KMS-11 (cell line): ENCODE data around the gene SSC5D.

Experiments used
- H2AFZ ChIP-seq: fragments of 200-600 bp; sonication (generic); 2 replicates; pipeline ENCODE4 v1.6.1; 2016; ENCODE audit warnings: antibody characterized with exemption, mixed run types, low read depth
- H3K27ac ChIP-seq: fragments of 200-600 bp; sonication (generic); 2 replicates; pipeline ENCODE4 v1.6.1; 2016; ENCODE audit warnings: mild to moderate bottlenecking, mixed run types
- H3K27me3 ChIP-seq: fragments of 200-600 bp; sonication (generic); 2 replicates; pipeline ENCODE4 v1.6.1; 2017; ENCODE audit warnings: mild to moderate bottlenecking, low read depth, mixed run types, moderate library complexity; ENCODE audit not compliant: insufficient read depth
- H3K36me3 ChIP-seq: fragments of 200-600 bp; sonication (generic); 2 replicates; pipeline ENCODE4 v1.6.1; 2017; ENCODE audit warnings: mild to moderate bottlenecking, mixed run types; ENCODE audit not compliant: insufficient read depth
- H3K4me1 ChIP-seq: fragments of 200-600 bp; sonication (generic); 2 replicates; pipeline ENCODE4 v1.6.1; 2016; ENCODE audit warnings: mild to moderate bottlenecking, low read depth, mixed run types; ENCODE audit not compliant: poor library complexity, severe bottlenecking
- H3K4me2 ChIP-seq: fragments of 200-600 bp; sonication (generic); 2 replicates; pipeline ENCODE4 v1.7.0; 2016; ENCODE audit warnings: mild to moderate bottlenecking, mixed run types
- H3K4me3 ChIP-seq: fragments of 200-600 bp; sonication (generic); IDR thresholded peaks from 2 replicates; pipeline ENCODE4 v1.6.1; 2017; ENCODE audit warnings: low read depth, low read length, mixed read lengths; ENCODE audit not compliant: insufficient read depth
- H3K79me2 ChIP-seq: fragments of 200-600 bp; sonication (generic); 2 replicates; pipeline ENCODE4 v1.6.1; 2016; ENCODE audit warnings: low read depth, mixed run types; ENCODE audit not compliant: insufficient read depth
- H3K9ac ChIP-seq: fragments of 200-600 bp; sonication (generic); 2 replicates; pipeline ENCODE4 v1.6.1; 2016; ENCODE audit warnings: mild to moderate bottlenecking, mixed run types
- H4K20me1 ChIP-seq: fragments of 200-600 bp; sonication (generic); 2 replicates; pipeline ENCODE4 v1.6.1; 2016; ENCODE audit warnings: mild to moderate bottlenecking, mixed run types; ENCODE audit not compliant: insufficient read depth
- TF ChIP-seq, protein P1 (sequence below): fragments of 200-600 bp; sonication (generic); conservative IDR thresholded peaks from 2 replicates; pipeline ENCODE4 v1.6.1; 2017; ENCODE audit warnings: low read depth, mild to moderate bottlenecking, antibody characterized with exemption, low read length, moderate library complexity, mixed read lengths

SSC5D gene

DNA sequence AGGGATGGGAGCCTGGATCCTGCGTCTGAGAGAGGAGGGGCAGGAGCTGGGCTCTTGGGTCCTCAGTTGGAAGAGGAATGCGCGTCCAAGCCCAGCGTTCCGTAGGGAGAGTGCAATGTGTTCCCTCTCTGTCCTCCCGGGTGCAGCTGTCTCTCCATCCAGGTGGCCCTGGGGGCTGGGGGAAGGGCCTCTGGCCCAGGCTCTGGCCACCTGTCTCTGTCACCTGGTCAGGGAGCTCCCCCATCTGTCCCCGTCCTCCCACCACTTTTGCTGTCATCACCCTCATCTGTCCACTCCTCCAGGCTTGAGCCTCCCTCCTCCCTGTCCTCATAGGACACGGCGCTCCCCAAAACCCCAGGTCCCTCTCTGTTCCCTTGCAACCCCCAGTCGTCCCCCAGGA, 52.4 kb downstream of the SSC5D start:
- no peak overlapping the region for H3K4me3 ChIP-seq
- H3K79me2 ChIP-seq, result no peaks in the 10 kb centered on the region
- H3K36me3 ChIP-seq, result no peaks in the 10 kb centered on the region
- H3K4me1 ChIP-seq, result no peaks in the 10 kb centered on the region
- no peak overlapping the region for H3K9ac ChIP-seq
- H4K20me1 ChIP-seq, result no peaks in the 10 kb centered on the region
- H3K27ac ChIP-seq, result no peak overlapping the region
- H2AFZ ChIP-seq, result no peak overlapping the region
- no peak overlapping the region for H3K4me2 ChIP-seq
- TF ChIP-seq, protein P1, sequence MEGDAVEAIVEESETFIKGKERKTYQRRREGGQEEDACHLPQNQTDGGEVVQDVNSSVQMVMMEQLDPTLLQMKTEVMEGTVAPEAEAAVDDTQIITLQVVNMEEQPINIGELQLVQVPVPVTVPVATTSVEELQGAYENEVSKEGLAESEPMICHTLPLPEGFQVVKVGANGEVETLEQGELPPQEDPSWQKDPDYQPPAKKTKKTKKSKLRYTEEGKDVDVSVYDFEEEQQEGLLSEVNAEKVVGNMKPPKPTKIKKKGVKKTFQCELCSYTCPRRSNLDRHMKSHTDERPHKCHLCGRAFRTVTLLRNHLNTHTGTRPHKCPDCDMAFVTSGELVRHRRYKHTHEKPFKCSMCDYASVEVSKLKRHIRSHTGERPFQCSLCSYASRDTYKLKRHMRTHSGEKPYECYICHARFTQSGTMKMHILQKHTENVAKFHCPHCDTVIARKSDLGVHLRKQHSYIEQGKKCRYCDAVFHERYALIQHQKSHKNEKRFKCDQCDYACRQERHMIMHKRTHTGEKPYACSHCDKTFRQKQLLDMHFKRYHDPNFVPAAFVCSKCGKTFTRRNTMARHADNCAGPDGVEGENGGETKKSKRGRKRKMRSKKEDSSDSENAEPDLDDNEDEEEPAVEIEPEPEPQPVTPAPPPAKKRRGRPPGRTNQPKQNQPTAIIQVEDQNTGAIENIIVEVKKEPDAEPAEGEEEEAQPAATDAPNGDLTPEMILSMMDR, result no peak
- H3K27me3 ChIP-seq, result peaks cover 34% of the 10 kb centered on the region; the same call in 1 of the 2 replicates

DNA sequence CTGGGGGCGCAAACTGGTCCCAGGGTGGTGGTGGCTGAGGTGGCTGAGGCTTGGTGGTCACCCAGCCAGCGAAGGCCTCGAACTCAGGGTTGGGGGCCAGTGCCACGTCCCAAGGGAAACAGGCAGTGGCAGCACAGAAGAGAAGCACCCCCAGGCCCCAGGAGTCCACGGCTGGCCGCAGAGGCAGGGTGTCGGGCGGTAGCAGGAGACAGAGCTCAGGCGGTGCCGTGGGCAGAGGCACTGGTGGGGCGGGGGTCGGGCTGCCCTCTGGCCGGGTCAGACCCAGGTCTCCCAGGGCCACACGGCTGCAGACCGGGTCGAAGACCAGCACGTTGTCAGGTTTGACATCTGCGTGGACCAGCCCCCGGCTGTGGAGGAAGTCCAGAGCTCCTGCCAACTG, 52.9 kb downstream of the SSC5D start:
- H3K4me3 ChIP-seq, result no peak overlapping the region
- no peaks in the 10 kb centered on the region for H3K36me3 ChIP-seq
- peaks cover 39% of the 10 kb centered on the region; the same call in 1 of the 2 replicates for H3K27me3 ChIP-seq
- TF ChIP-seq, protein P1, result no peak
- H3K27ac ChIP-seq, result no peak overlapping the region
- no peaks in the 10 kb centered on the region for H3K4me1 ChIP-seq
- H3K4me2 ChIP-seq, result no peak overlapping the region
- H4K20me1 ChIP-seq, result no peaks in the 10 kb centered on the region
- H3K79me2 ChIP-seq, result no peaks in the 10 kb centered on the region
- H3K9ac ChIP-seq, result no peak overlapping the region
- H2AFZ ChIP-seq, result no peak overlapping the region

DNA sequence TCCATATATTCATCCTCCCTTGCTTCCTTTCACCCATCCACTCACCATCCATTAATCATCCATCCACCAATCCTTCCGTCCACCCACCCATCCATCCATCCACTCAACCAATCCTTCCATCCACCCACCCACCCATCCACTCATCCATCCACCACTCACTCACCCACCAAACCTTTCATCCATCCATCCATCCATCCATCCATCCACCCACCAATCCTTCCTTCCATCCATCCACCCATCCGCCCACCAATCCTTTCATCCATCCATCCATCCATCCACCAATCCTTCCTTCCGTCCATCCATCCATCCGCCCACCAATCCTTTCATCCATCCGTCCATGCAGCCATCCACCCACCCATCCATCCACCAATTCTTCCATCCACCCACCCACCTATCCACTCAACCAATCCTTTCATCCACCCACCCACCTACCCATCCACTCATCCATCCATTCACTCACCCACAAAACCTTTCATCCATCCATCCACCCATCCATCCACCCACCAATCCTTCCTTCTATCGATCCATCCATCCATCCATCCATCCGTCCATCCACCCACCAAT, 54.1 kb downstream of the SSC5D start:
- Histone ChIP-seq H3K79me2 (no peaks in the 10 kb centered on the region), H4K20me1 (no peaks in the 10 kb centered on the region), H3K9ac (no peak overlapping the region), H3K4me1 (no peaks in the 10 kb centered on the region), H3K4me2 (no peak overlapping the region), H2AFZ (no peak overlapping the region), H3K4me3 (no peak overlapping the region), H3K27me3 (peaks cover 52% of the 10 kb centered on the region), H3K36me3 (no peaks in the 10 kb centered on the region), H3K27ac (no peak overlapping the region)
- TF ChIP-seq, protein P1, result no peak

DNA sequence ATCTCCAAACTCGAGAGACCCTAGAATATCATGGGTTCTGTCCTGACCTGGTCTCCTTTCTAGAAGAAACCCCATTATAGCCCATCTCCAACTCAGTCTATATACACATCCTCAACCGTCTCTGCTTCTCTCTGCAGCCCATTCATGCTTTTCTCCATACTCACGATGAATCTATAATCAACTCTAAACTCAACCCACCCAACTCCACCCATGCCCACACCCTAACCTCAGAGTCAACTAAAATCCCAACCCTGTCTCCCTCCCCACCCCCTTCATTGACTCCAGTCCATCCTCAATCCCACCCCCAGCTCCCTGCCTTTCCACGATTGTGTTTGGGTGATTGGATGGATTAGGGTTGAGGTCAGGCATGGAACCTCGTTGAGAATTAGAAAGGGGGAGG, 55.3 kb downstream of the SSC5D start:
- Histone ChIP-seq H3K27me3 (peaks cover 57% of the 10 kb centered on the region), H3K4me2 (no peak overlapping the region), H4K20me1 (no peaks in the 10 kb centered on the region), H3K79me2 (no peaks in the 10 kb centered on the region), H3K9ac (no peak overlapping the region), H3K4me3 (no peak overlapping the region), H2AFZ (no peak overlapping the region), H3K4me1 (no peaks in the 10 kb centered on the region), H3K27ac (no peak overlapping the region), H3K36me3 (no peaks in the 10 kb centered on the region)
- TF ChIP-seq, protein P1, result no peak
